ENCODE measurements around the gene CRTAC1. TPM values are rescaled to one million over a fixed set of nuclear protein-coding genes. Genes with fewer than 3 reads are reported as not detected.

Gene CRTAC1
- total and polyA plus RNA-seq, 10 donors: 0.17 to 0.74 (median 0.26) TPM; not detected in 5

GRCh38 chr10:97888641-97889262, 141.7 kb downstream of the CRTAC1 start:
- Histone ChIP-seq H3K4me3 (no peak overlapping the region), H3K27ac (no peak overlapping the region), H3K9me3 (no peaks in the 10 kb centered on the region), H3K27me3 (replicated peaks in 1 of 7) (peaks cover 0 to 29% (median 0%) of the 10 kb centered on the region in 7 donors), H3K36me3 (no peaks in the 10 kb centered on the region), H3K4me1 (no peaks in the 10 kb centered on the region)
- TF ChIP-seq POLR2AphosphoS5 (IDR thresholded peaks at IDR 0.05) (no peak), POLR2A (IDR thresholded peaks at IDR 0.05) (no peak), CTCF (IDR thresholded peaks at IDR 0.05 in 8 of 11, conservative IDR thresholded peaks at IDR 0.05 in 3 of 11) (no peak)
- 52 to 78% (median 68%) methylated on average over 12 of the region's 12 CpGs for WGBS, 5 donors
- intact Hi-C loops (cut with DNase I; ENCODE audit: low total_unique reads): no loop called here
- DNase-seq: peak; percentile 37

- 84 to 92% (median 89%) methylated on average over 7 of the region's 7 CpGs for WGBS, 5 donors
- Histone ChIP-seq H3K36me3 (no peaks in the 10 kb centered on the region), H3K27me3 (replicated peaks in 1 of 7) (peaks cover 0 to 28% (median 0%) of the 10 kb centered on the region in 7 donors), H3K4me3 (no peak overlapping the region), H3K4me1 (no peaks in the 10 kb centered on the region), H3K9me3 (no peaks in the 10 kb centered on the region), H3K27ac (no peak overlapping the region)
- intact Hi-C loops (cut with DNase I; ENCODE audit: low total_unique reads): no loop called here
- TF ChIP-seq POLR2AphosphoS5 (IDR thresholded peaks at IDR 0.05) (no peak), POLR2A (IDR thresholded peaks at IDR 0.05) (no peak), CTCF (IDR thresholded peaks at IDR 0.05 in 8 of 11, conservative IDR thresholded peaks at IDR 0.05 in 3 of 11) (no peak)
- DNase-seq: no peak
Measured at GRCh38 chr10:97888134-97888533, 142.3 kb downstream of the CRTAC1 start.

GRCh38 chr10:97887399-97887798, 143.0 kb downstream of the CRTAC1 start:
- Histone ChIP-seq H3K36me3 (no peaks in the 10 kb centered on the region), H3K4me1 (no peaks in the 10 kb centered on the region), H3K27me3 (replicated peaks in 1 of 7) (peaks cover 0 to 35% (median 0%) of the 10 kb centered on the region in 7 donors), H3K4me3 (no peak overlapping the region), H3K9me3 (no peaks in the 10 kb centered on the region), H3K27ac (no peak overlapping the region)
- 71 to 85% (median 79%) methylated on average over 6 of the region's 6 CpGs for WGBS, 5 donors
- TF ChIP-seq CTCF (IDR thresholded peaks at IDR 0.05 in 8 of 11, conservative IDR thresholded peaks at IDR 0.05 in 3 of 11) (no peak), POLR2AphosphoS5 (IDR thresholded peaks at IDR 0.05) (no peak)
- peak; percentile 58 for DNase-seq
- intact Hi-C loops (cut with DNase I; ENCODE audit: low total_unique reads): no loop called here

GRCh38 chr10:97886286-97886685, 144.1 kb downstream of the CRTAC1 start:
- Histone ChIP-seq H3K4me3 (no peak overlapping the region), H3K36me3 (no peaks in the 10 kb centered on the region), H3K27ac (no peak overlapping the region), H3K4me1 (no peaks in the 10 kb centered on the region), H3K9me3 (no peaks in the 10 kb centered on the region), H3K27me3 (replicated peaks in 1 of 7) (peaks cover 0 to 46% (median 0%) of the 10 kb centered on the region in 7 donors)
- TF ChIP-seq CTCF (IDR thresholded peaks at IDR 0.05 in 8 of 11, conservative IDR thresholded peaks at IDR 0.05 in 3 of 11) (no peak), POLR2A (IDR thresholded peaks at IDR 0.05) (no peak), POLR2AphosphoS5 (IDR thresholded peaks at IDR 0.05) (no peak)
- WGBS, 5 donors: 61 to 77% (median 74%) methylated on average over 5 of the region's 5 CpGs
- DNase-seq: no peak
- intact Hi-C loops (cut with DNase I; ENCODE audit: low total_unique reads): no loop called here

Measured in spleen (tissue), 11 donors.